Measurements from ENCODE around the gene ROMO1.

DNA sequence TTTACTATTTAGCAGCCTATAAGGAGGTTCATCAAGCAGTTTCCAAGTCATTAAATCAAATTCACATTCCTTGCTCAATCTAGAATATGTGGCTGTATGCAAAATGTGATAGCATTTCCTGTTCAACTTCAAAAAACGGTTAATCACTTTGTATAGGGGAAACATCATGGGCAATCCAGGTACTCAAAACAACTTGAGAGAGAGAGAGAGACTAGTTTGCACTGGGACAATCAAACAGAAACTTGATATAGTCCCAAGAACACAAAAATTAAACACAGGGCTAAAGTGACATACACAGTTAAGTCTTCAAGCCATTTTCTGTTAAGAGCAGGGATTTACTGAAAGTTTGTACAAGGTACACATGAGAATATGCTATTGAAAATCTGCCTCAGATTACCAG is 41.9 kb upstream of the ROMO1 start:
- TF ChIP-seq, protein P1, sequence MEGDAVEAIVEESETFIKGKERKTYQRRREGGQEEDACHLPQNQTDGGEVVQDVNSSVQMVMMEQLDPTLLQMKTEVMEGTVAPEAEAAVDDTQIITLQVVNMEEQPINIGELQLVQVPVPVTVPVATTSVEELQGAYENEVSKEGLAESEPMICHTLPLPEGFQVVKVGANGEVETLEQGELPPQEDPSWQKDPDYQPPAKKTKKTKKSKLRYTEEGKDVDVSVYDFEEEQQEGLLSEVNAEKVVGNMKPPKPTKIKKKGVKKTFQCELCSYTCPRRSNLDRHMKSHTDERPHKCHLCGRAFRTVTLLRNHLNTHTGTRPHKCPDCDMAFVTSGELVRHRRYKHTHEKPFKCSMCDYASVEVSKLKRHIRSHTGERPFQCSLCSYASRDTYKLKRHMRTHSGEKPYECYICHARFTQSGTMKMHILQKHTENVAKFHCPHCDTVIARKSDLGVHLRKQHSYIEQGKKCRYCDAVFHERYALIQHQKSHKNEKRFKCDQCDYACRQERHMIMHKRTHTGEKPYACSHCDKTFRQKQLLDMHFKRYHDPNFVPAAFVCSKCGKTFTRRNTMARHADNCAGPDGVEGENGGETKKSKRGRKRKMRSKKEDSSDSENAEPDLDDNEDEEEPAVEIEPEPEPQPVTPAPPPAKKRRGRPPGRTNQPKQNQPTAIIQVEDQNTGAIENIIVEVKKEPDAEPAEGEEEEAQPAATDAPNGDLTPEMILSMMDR (IDR thresholded peaks at IDR 0.05; ENCODE audit: low read depth, low read length) = no peak
- no peak for TF ChIP-seq EZH2phosphoT487 (IDR thresholded peaks at IDR 0.05; ENCODE audit: low read depth)
